ENCODE measurements around the gene ARHGEF38. TPM values are rescaled to one million over a fixed set of nuclear protein-coding genes. Genes with fewer than 3 reads are reported as not detected.

The ARHGEF38 gene
- total and polyA plus RNA-seq, 11 donors = not detected

- TF ChIP-seq CTCF (IDR thresholded peaks at IDR 0.05) (peak in 10 of 12 donors; percentile 26 to 48 (median 34)), POLR2A (IDR thresholded peaks at IDR 0.05) (no peak)
- peaks cover 0 to 10% (median 0%) of the 10 kb centered on the region in 12 donors for H3K4me1 ChIP-seq
- H3K4me3 ChIP-seq = no peak overlapping the region
- no peaks in the 10 kb centered on the region for H3K9me3 ChIP-seq
- intact Hi-C loops (cut with DNase I) = loop anchor here in 9 of 10 donors (1.0 to 5.0 kb wide), 3 partner anchors 144 to 146 kb away; no protein-coding TSS in a partner anchor
- 42 to 51% (median 48%) methylated on average over 5 of the region's 5 CpGs for WGBS, 4 donors
- DNase-seq = no peak
- ATAC-seq = peak; percentile 49 to 81 (median 66)
- no peaks in the 10 kb centered on the region for H3K27me3 ChIP-seq
- no peaks in the 10 kb centered on the region for H3K36me3 ChIP-seq
- no peak overlapping the region for H3K27ac ChIP-seq
These were observed 114.3 kb downstream of the ARHGEF38 start for GRCh38 chr4:105666693-105667092.

- no peaks in the 10 kb centered on the region for H3K4me1 ChIP-seq
- no peak for DNase-seq
- H3K27me3 ChIP-seq = no peaks in the 10 kb centered on the region
- no peaks in the 10 kb centered on the region for H3K9me3 ChIP-seq
- H3K36me3 ChIP-seq = no peaks in the 10 kb centered on the region
- H3K27ac ChIP-seq = no peak overlapping the region
- no peak for ATAC-seq
- TF ChIP-seq CTCF (IDR thresholded peaks at IDR 0.05) (no peak), POLR2A (IDR thresholded peaks at IDR 0.05) (no peak)
- intact Hi-C loops (cut with DNase I) = no loop called here
- no peak overlapping the region for H3K4me3 ChIP-seq
These were observed 118.3 kb downstream of the ARHGEF38 start for GRCh38 chr4:105670684-105671083.

- no peaks in the 10 kb centered on the region for H3K4me1 ChIP-seq
These were observed 118.9 kb downstream of the ARHGEF38 start for GRCh38 chr4:105671301-105671700.

GRCh38 chr4:105674011-105674410 lies 121.6 kb downstream of the ARHGEF38 start:
- Histone ChIP-seq H3K36me3 (no peaks in the 10 kb centered on the region), H3K4me1 (no peaks in the 10 kb centered on the region), H3K27ac (no peak overlapping the region), H3K9me3 (no peaks in the 10 kb centered on the region), H3K27me3 (no peaks in the 10 kb centered on the region), H3K4me3 (no peak overlapping the region)
- intact Hi-C loops (cut with DNase I) = no loop called here
- TF ChIP-seq POLR2A (IDR thresholded peaks at IDR 0.05) (no peak), CTCF (IDR thresholded peaks at IDR 0.05) (no peak)
- DNase-seq (no peak), ATAC-seq (no peak)
- WGBS, 4 donors = 78 to 86% (median 83%) methylated on average over 1 of the region's 1 CpG

More at GRCh38 chr4:105671301-105671700, 118.9 kb downstream of the ARHGEF38 start:
- DNase-seq (no peak), ATAC-seq (no peak)
- H3K27ac ChIP-seq = no peak overlapping the region
- intact Hi-C loops (cut with DNase I) = no loop called here
- H3K36me3 ChIP-seq = no peaks in the 10 kb centered on the region
- 58 to 85% (median 74%) methylated on average over 2 of the region's 2 CpGs for WGBS, 4 donors
- no peaks in the 10 kb centered on the region for H3K9me3 ChIP-seq
- no peak for TF ChIP-seq POLR2A (IDR thresholded peaks at IDR 0.05)
- TF ChIP-seq CTCF (IDR thresholded peaks at IDR 0.05) = no peak
- no peaks in the 10 kb centered on the region for H3K27me3 ChIP-seq
- no peak overlapping the region for H3K4me3 ChIP-seq

Measured in heart left ventricle (tissue), 16 donors.